GM12878 (cell line): ENCODE results near the gene JAKMIP1.

Experiments
- CEBPB ChIP-seq, 2 experiments: fragments of 150-350 bp in 1 of 2; IDR thresholded peaks; 2 replicates each; pipeline ENCODE4 v1.6.1; 2012 to 2014; ENCODE audit warnings: low read depth in 2 of 2, low read length in 2 of 2, borderline replicate concordance in 1 of 2, inconsistent platforms in 1 of 2
- CTCF ChIP-seq, 3 experiments: IDR thresholded peaks in 2 of 3; conservative IDR thresholded peaks in 1 of 3; 2 replicates each; pipeline ENCODE4 v1.5.1; 2011; ENCODE audit warnings: low read depth in 3 of 3, low read length in 3 of 3, mild to moderate bottlenecking in 3 of 3, control low read depth in 2 of 3, moderate library complexity in 2 of 3, inconsistent platforms in 1 of 3, mixed read lengths in 1 of 3; ENCODE audit not compliant: control insufficient read depth in 2 of 3, insufficient read depth in 1 of 3; ENCODE audit errors: extremely low read depth in 1 of 3
- EED ChIP-seq: sonication (generic); IDR thresholded peaks from 2 replicates; pipeline ENCODE4 v1.6.1; 2016; ENCODE audit warnings: antibody characterized with exemption, low read depth
- POLR2A ChIP-seq: IDR thresholded peaks from 2 replicates; pipeline ENCODE4 v1.6.1; 2011; ENCODE audit warnings: low read depth, mild to moderate bottlenecking, low read length
- USF1 ChIP-seq: IDR thresholded peaks from 2 replicates; pipeline ENCODE4 v1.6.1; 2011; ENCODE audit warnings: borderline replicate concordance, low read depth, mild to moderate bottlenecking, moderate library complexity, mixed read lengths, low read length; ENCODE audit not compliant: insufficient read depth; ENCODE audit errors: extremely low read length

- TF ChIP-seq CTCF (IDR thresholded peaks at IDR 0.05 in 2 of 3, conservative IDR thresholded peaks at IDR 0.05 in 1 of 3; ENCODE audit: control insufficient read depth in 2 of 3, extremely low read depth in 1 of 3, insufficient read depth in 1 of 3, low read depth in 3 of 3, low read length in 3 of 3) (no peak), USF1 (no peak), CEBPB (IDR thresholded peaks at IDR 0.05; ENCODE audit: borderline replicate concordance in 1 of 2, low read depth in 2 of 2, low read length in 2 of 2) (no peak), EED (no peak), POLR2A (no peak)
These were observed 57.3 kb downstream of the JAKMIP1 start for GRCh38 chr4:6142935-6143602.
